Activated effector memory CD4-positive, alpha-beta T cell treated with Interleukin-2 at 50 U/mL for 16 hours (primary cell): Measurements from ENCODE around the gene PTPMT1.
A peak's percentile ranks its signal among the peaks of the same experiment; 100 is the strongest.
"Not testable (repeated sequence)": the region's sequence is repeated elsewhere in the genome, so short reads cannot be mapped to it uniquely, and the experiment has no call there.

Experiments
- DNase-seq: peaks from one replicate; pipeline ENCODE4 v3.0.0-alpha.2; 2020

Gene PTPMT1

GRCh38 chr11:47550288-47551047, 14.9 kb upstream of the PTPMT1 start:
- DNase-seq: no peak

DNA sequence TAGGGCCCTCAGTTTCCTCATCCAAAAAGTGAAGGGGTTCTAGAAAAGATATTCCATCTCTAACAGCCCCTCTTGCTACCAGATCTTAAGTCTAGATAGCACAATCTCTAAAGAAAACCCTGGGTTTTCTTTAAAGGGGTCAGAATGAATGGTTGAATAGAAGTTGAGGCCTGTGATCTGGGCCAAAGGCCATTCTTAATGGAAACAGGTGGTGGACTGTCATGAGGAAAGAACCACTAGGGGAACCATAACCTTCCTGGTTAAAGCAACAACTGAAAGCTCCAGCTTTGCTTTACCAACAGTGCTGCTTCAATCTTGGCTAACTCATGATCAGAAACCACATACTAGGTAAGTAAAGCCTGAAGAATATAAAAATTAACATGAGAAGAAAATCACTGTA, 14.3 kb upstream of the PTPMT1 start:
- no peak for DNase-seq

DNA sequence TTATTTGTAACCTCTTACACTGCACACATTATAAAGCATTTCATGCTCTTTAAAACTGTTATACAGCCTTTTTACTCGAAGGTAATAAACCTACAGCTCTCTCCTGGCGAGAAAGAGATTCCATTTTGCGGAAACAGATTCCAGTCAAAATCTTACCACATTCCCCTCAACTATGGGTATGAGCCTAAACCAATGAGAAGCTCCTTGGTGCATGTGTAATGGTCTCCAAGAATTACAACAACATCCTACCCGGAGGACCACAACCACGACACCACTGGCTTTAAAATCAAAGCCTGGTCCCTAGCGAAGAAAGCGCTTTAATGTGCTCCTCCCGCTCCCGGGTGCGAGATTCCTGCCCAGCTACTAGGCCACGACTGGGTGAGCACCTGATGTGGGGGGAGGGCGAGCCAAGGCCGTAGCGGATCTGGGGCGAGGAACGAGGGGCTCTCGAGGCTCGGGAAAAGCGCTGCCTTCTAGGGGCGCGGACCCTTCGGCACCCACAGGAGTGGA, 13.3 kb upstream of the PTPMT1 start:
- DNase-seq: no peak

GRCh38 chr11:47552566-47553405, 12.6 kb upstream of the PTPMT1 start, which contains the start of gene CELF1:
TSS of gene CELF1 (minus strand) at chr11:47553132. CDS start at chr11:47499523, 53,609 bp downstream.
- peak; percentile 92 for DNase-seq

- DNase-seq: no peak
Measured at GRCh38 chr11:47553406-47553743, 12.0 kb upstream of the PTPMT1 start.

DNA sequence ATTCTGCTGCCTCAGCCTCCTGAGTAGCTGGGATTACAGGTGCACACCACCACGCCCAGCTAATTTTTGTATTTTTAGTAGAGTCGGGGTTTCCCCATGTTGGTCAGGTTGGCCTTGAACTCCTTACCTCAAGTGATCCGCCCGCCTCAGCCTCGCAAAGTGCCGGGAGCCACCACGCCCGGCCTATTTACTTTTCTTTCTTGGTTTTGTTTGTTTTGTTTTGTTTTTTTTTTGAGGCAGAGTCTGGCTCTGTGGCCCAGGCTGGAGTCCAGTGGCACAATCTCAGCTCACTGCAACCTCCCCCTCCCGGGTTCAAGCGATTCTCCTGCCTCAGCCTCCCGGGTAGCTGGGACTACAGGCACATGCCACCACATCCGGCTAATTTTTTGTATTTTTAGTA, 8.4 kb upstream of the PTPMT1 start:
- not testable (repeated sequence) for DNase-seq

- DNase-seq: no peak
Measured at GRCh38 chr11:47558695-47559094, 6.7 kb upstream of the PTPMT1 start.

- DNase-seq: no peak
Measured at GRCh38 chr11:47560426-47560825, 5.0 kb upstream of the PTPMT1 start.

DNA sequence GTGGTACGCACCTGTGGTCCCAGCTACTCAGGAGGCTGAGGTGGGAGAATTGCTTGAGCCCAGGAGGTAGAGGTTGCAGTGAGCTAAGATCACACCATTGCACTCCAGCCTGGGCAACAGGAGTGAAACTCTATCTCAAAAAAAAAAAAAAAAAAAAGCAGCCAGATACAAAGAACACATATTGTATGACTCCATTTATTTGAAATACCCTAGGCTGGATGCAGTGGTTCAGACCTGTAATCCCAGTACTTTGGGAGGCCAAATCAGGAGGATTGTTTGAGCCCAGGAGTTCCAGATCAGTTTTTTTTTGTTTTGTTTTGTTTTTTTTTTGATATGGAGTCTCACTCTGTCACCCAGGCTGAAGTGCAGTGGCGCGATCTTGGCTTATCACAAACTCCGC, 3.0 kb upstream of the PTPMT1 start:
- DNase-seq: not testable (repeated sequence)

- DNase-seq: not testable (repeated sequence)
Measured at GRCh38 chr11:47564366-47564765, 1.0 kb upstream of the PTPMT1 start.

- DNase-seq: no peak
Measured at GRCh38 chr11:47564933-47565339, 463 bp upstream of the PTPMT1 start.

GRCh38 chr11:47566149-47566698, 825 bp downstream of the PTPMT1 start:
- no peak for DNase-seq

DNA sequence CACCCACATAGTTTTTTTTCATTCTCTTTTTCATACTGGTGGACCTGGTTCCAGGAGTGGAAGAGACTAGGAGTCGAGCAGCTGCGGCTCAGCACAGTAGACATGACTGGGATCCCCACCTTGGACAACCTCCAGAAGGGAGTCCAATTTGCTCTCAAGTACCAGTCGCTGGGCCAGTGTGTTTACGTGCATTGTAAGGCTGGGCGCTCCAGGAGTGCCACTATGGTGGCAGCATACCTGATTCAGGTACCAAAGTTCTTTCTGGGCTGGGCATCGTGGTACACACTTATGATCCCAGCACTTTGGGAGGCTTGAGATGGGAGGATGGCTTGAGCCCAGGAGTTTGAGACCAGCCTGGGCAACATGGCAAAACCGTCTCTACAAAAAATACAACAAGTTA, 4.2 kb downstream of the PTPMT1 start:
- no peak for DNase-seq

DNA sequence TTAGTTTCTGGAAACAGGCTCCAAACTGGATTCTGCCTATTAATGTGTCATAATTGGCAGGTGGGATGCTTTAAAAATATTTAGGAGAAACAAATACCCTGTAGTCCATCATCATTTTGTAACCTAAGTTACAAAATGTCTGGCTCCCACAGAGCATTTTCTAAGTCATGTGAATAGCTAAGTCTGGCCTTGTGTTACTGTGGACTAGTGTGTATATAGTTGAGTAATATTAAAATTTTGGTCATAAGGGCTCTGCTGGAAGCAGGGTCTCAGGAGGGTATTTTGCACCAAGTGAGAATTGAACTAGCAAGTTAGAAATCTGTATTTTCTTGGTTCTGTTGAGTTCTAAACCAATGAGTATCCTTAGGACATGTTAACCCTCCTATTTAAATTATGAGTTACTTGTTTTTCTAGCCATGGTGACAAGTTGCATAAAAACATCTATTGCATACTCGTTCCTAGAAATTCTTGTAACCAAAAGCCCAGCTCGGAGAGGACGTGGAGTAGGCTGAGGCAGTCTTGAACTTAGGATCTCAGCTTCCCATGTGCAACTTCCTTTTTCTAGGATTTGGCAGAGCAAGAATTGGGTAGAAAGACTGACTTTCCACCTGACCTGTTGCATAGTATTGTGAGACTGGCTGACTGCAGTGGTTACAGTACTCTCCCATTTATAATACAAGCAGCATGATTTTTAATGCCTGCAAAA, 5.4 kb downstream of the PTPMT1 start:
- DNase-seq: no peak

DNA sequence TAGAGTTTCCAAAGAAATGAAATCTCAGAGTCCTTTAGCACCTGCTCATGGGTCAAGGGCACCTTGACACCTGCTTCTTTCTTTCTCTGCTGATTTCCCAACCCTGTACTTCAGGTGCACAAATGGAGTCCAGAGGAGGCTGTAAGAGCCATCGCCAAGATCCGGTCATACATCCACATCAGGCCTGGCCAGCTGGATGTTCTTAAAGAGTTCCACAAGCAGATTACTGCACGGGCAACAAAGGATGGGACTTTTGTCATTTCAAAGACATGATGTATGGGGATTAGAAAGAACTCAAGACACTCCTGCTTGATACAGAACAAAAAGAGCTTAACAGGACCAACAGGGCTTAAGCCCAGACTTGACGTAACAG, 5.9 kb downstream of the PTPMT1 start:
- DNase-seq: no peak

- DNase-seq: no peak
Measured at GRCh38 chr11:47571895-47572294, 6.5 kb downstream of the PTPMT1 start.

GRCh38 chr11:47572715-47573255, 7.4 kb downstream of the PTPMT1 start:
- no peak for DNase-seq

GRCh38 chr11:47573321-47573720, 7.9 kb downstream of the PTPMT1 start:
- DNase-seq: no peak

DNA sequence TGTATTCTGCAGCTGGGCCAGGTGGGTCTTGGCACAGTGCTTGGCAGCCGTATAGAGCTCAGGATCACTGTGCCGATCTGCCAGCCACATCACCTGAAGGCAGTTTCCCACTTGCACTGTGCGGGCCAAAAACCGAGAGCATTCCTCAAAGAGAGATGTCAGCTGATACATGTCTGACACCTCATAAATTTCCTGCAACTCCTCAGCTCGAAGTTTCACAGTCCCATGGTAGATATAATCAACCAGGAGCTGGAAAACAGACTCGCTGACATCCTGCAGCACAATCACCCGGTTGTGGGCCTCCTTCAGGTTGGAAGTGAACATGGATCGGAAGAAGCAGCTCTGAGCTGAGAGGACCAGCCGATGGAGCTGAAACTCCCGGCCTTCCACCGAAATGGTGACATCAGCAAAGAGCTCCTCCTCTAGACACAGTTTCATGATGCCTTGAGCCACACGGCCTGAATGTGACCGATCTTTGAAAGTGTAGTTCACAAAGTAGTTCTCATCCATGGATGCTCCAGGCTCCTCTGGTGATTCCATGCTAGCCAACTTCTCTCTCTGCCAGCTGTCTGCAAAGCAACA, 12.2 kb downstream of the PTPMT1 start:
- no peak for DNase-seq

GRCh38 chr11:47578524-47579494, 13.4 kb downstream of the PTPMT1 start, which contains the start of the genes KBTBD4 and NDUFS3:
TSS of gene KBTBD4 (minus strand) at chr11:47578970. CDS start at chr11:47578951, 19 bp downstream.
TSS of gene NDUFS3 (plus strand) at chr11:47579074. CDS start at chr11:47579092, 18 bp downstream.
- peak; percentile 84 for DNase-seq

DNA sequence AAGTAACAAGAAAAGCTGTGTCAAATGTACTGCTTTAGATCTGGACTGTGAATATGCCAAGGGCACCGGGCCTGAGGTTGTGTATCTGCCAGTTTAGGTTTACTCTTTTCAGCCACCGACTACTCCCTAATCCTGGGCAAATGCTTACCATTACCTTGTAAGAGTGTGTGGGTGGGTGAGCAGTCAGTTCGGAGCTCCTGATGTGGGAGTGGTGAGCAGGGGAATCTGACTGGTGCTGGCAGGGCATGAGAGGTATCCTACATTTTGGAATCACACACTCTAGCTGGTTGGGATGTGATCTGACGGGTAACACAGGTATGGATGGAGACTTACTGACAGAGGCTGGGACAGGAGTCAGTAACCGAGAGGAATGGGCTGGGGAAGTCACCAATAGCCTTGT, 18.4 kb downstream of the PTPMT1 start:
- DNase-seq: no peak
